ENCODE data around the gene TENT5C.

The TENT5C gene

GRCh38 chr1:117676615-117677130, 70.8 kb downstream of the TENT5C start:
- DNase-seq: no peak

All from hypothalamus (tissue), 51 donors.